Testis (tissue), 3 donors: ENCODE measurements around the gene ADRA1B. TPM values are rescaled to one million over a fixed set of nuclear protein-coding genes. Genes with fewer than 3 reads are reported as not detected.
"Not testable (repeated sequence)": the region's sequence is repeated elsewhere in the genome, so short reads cannot be mapped to it uniquely, and the experiment has no call there.

Experiments used
- DNase-seq: peaks from one replicate; pipeline ENCODE4 v3.0.0-alpha.2; 2019
- H3K27ac ChIP-seq, 2 donors: fragments of 200-600 bp; sonication (generic); one replicate each; pipeline ENCODE4 v1.5.1; 2019
- H3K27me3 ChIP-seq: fragments of 200-600 bp; sonication (generic); one replicate; pipeline ENCODE4 v1.5.1; 2019
- H3K36me3 ChIP-seq: fragments of 200-600 bp; sonication (generic); one replicate; pipeline ENCODE4 v1.5.1; 2017; ENCODE audit warnings: low read depth; ENCODE audit errors: missing control alignments
- H3K4me1 ChIP-seq: fragments of 200-600 bp; sonication (generic); one replicate; pipeline ENCODE4 v1.5.1; 2019
- H3K4me3 ChIP-seq, 2 donors: fragments of 200-600 bp; sonication (generic); one replicate each; pipeline ENCODE4 v1.5.1; 2017 to 2019
- H3K9me3 ChIP-seq: fragments of 200-600 bp; sonication (generic); one replicate; pipeline ENCODE4 v1.5.1; 2017
- CTCF ChIP-seq, 3 experiments: fragments of 450-650 bp in 2 of 3; fragments of 200-600 bp in 1 of 3; sonication (generic) in 1 of 3; IDR thresholded peaks; one replicate each; pipeline ENCODE4 v1.5.1; 2016 to 2019; ENCODE audit warnings: antibody characterized with exemption in 3 of 3, mild to moderate bottlenecking in 2 of 3, moderate library complexity in 1 of 3
- POLR2A ChIP-seq: fragments of 450-650 bp; IDR thresholded peaks from one replicate; pipeline ENCODE4 v1.6.1; 2017; ENCODE audit warnings: antibody characterized with exemption, mild to moderate bottlenecking, moderate library complexity
- WGBS, 2 donors: methylation state at CpG; one replicate each; pipeline ENCODE4 v1.1.5; 2018; 5-methylcytosine and 5-hydroxymethylcytosine counted together
- intact Hi-C: fragments of 100-400 bp; cut with DNase I; formaldehyde crosslinking; loops from one replicate; pipeline ENCODE4 v1.15.1; 2023; ENCODE audit warnings: low total_unique reads
- polyA plus RNA-seq: library from polyadenylated mRNA; stranded (reverse); fragments of 350-450 nt; fragmentation: Illumina TruSeq; extraction: RNeasy Lipid Tissue Mini Kit (QIAGEN cat#74804); gene quantifications from one replicate; pipeline ENCODE4 v1.2.3, GENCODE V29; 2014; ENCODE audit warnings: low read depth, low replicate concordance; ENCODE audit not compliant: insufficient read depth
- total RNA-seq, 2 donors: library from RNA; depleted of rRNA; stranded (reverse); fragments of >200 nt; gene quantifications; one replicate each; pipeline ENCODE4 v1.2.3, GENCODE V29; 2016

ADRA1B gene
- total and polyA plus RNA-seq, 3 donors from 2014 or later, result 0.93 to 1.2 (median 1.1) TPM

DNA sequence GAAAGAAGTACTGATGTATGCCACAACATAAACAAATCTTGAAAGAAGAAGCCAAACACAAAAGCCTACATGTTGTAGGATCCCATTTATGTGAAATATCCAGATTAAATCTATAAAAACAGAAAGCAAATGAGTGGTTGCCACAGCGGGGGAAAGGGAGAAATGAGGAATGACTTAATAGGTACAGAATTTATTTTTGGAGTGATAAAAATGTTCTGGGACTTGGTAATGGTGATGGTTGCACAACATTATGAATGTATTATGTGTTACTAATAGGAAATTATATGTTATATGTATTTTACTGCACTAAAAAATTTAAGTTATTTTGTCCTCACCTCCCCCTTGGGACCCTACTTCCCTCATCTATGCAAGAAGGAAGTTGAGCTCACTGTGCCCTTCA, 76.3 kb downstream of the ADRA1B start:
- TF ChIP-seq CTCF (IDR thresholded peaks at IDR 0.05) (no peak), POLR2A (no peak)
- no peaks in the 10 kb centered on the region for H3K9me3 ChIP-seq
- H3K4me3 ChIP-seq, result no peak overlapping the region
- no peaks in the 10 kb centered on the region for H3K4me1 ChIP-seq
- no peak overlapping the region for H3K27ac ChIP-seq
- DNase-seq, result no peak
- intact Hi-C loops, result no loop called here
- no peaks in the 10 kb centered on the region for H3K36me3 ChIP-seq
- H3K27me3 ChIP-seq, result no peaks in the 10 kb centered on the region
- WGBS, 2 donors, result 95 to 100% methylated on average over 1 of the region's 1 CpG

DNA sequence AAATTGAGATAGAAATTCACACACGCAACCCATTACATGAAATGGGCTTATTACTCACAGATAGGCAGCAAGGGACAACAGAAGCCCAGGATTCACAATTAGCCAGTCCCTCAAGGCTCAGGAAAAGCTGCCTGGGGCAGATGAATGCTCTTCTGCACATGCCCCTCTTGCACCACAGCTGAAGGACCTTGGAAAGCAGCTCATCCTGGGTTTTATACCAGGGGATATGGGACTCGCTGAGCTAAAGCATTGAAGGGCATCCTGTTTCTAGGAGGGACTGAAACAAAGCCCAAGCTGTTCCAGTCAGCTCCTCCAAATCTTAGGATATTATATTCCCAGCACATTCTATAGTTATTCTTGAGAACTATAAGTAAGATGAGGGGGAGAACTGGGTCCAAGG, 76.9 kb downstream of the ADRA1B start:
- intact Hi-C loops, result no loop called here

GRCh38 chr5:159995907-159996306, 79.6 kb downstream of the ADRA1B start:
- no peak overlapping the region for H3K27ac ChIP-seq
- 80 to 91% methylated on average over 3 of the region's 3 CpGs for WGBS, 2 donors
- H3K9me3 ChIP-seq, result no peaks in the 10 kb centered on the region
- no peak overlapping the region for H3K4me3 ChIP-seq
- H3K27me3 ChIP-seq, result no peaks in the 10 kb centered on the region
- DNase-seq, result no peak
- no peaks in the 10 kb centered on the region for H3K36me3 ChIP-seq
- no peak for TF ChIP-seq POLR2A
- TF ChIP-seq CTCF (IDR thresholded peaks at IDR 0.05), result no peak
- intact Hi-C loops, result no loop called here
- no peaks in the 10 kb centered on the region for H3K4me1 ChIP-seq

More for the DNA sequence above, 76.9 kb downstream of the ADRA1B start:
- DNase-seq, result no peak
- TF ChIP-seq POLR2A (no peak), CTCF (IDR thresholded peaks at IDR 0.05) (no peak)
- H3K36me3 ChIP-seq, result no peaks in the 10 kb centered on the region
- no peaks in the 10 kb centered on the region for H3K27me3 ChIP-seq
- no peak overlapping the region for H3K4me3 ChIP-seq
- 81 to 100% methylated on average over 2 of the region's 2 CpGs for WGBS, 2 donors
- no peak overlapping the region for H3K27ac ChIP-seq
- H3K4me1 ChIP-seq, result no peaks in the 10 kb centered on the region
- no peaks in the 10 kb centered on the region for H3K9me3 ChIP-seq

DNA sequence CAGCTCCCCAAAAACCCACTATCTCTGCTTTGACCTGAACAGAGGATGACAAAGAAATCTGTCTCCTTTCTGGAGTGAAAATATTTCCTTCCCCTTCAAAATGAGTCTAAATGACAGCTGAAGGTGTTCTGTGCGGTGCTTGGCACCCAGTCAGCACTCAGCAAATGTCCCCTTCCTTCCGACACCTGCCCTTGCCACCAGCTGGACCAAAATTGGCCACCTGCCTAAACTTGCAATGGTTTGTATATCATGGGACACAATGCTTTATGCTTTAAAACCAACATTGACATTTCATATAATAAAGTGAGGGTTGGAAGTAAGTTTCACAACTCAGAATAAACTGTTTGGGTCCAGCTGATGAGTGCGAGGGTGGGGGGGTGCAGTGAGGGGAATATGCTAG, 85.2 kb downstream of the ADRA1B start:
- H3K36me3 ChIP-seq, result no peaks in the 10 kb centered on the region
- no peak for DNase-seq
- TF ChIP-seq CTCF (IDR thresholded peaks at IDR 0.05) (no peak), POLR2A (no peak)
- 83 to 89% methylated on average over 3 of the region's 3 CpGs for WGBS, 2 donors
- H3K27me3 ChIP-seq, result no peaks in the 10 kb centered on the region
- no peak overlapping the region for H3K4me3 ChIP-seq
- intact Hi-C loops, result no loop called here
- H3K9me3 ChIP-seq, result no peaks in the 10 kb centered on the region
- H3K27ac ChIP-seq, result no peak overlapping the region
- H3K4me1 ChIP-seq, result no peaks in the 10 kb centered on the region

DNA sequence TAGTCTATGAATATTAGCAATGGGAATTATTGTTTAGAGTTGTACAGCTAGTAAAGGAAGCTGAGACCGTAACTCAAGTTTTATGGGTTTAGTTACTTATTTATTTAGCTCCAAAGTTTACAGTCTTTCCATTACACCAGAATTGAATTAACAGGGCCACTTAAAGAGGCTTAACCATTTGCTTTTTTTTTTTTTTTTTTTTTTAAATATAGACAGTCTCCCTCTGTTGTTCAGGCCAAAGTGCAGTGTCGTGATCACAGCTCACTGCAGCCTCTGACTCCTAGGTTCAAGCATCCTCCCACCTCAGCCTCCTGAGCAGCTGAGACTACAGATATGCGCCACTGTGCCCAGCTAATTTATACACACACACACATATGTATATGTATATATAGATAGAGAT, 91.2 kb downstream of the ADRA1B start:
- no peaks in the 10 kb centered on the region for H3K9me3 ChIP-seq
- no peak overlapping the region for H3K27ac ChIP-seq
- intact Hi-C loops, result no loop called here
- peaks cover 16% of the 10 kb centered on the region for H3K4me1 ChIP-seq
- no peak for TF ChIP-seq CTCF (IDR thresholded peaks at IDR 0.05)
- TF ChIP-seq POLR2A, result no peak
- no peaks in the 10 kb centered on the region for H3K27me3 ChIP-seq
- no peaks in the 10 kb centered on the region for H3K36me3 ChIP-seq
- 81 to 95% methylated on average over 3 of the region's 3 CpGs for WGBS, 2 donors
- no peak for DNase-seq
- no peak overlapping the region for H3K4me3 ChIP-seq

DNA sequence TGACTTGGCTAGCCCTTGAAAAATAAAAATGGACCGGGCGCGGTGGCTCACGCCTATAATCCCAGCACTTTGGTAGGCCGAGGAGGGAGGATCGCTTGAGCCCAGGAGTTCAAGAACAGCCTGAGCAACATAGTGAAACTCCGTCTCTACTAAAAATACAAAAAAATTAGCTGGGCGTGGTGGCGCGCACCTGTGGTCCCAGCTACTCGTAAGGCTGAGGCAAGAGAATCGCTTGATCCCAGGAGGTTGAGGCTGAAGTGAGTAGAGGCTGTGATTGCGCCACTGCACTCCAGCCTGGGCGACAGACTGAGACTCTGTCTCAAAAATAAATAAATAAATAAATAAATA, 92.2 kb downstream of the ADRA1B start:
- DNase-seq, H3K27me3 ChIP-seq, intact Hi-C loops, H3K9me3 ChIP-seq, H3K36me3 ChIP-seq: not testable (repeated sequence)
- 55 to 63% methylated on average over 14 of the region's 14 CpGs for WGBS, 2 donors
- Histone ChIP-seq H3K4me1 (peaks cover 16% of the 10 kb centered on the region), H3K27ac (peak overlapping the region in 1 of 2 donors; percentile 82), H3K4me3 (peak overlapping the region; percentile 69 to 87)
